ENCODE data around the gene FRMD1.

The FRMD1 gene

DNA sequence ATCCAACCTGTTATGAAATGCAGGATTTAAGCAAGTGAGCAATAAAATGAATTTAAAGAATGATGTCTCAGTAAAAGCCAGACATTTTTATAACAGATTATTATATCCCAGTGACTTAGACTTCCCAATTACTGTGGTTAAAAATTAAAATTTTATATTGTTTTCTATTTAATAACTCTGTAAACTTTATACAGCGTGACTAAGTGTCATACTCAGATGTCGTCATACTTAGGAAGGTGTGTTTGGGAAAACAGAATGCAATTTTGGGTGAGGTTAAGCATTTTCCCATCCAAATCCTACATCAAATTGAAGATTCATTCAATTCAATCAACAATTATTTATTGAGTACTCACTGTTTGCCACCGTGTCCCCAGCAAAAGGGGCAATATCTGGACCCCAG is 31.4 kb upstream of the FRMD1 start:
- DNase-seq: no peak

DNA sequence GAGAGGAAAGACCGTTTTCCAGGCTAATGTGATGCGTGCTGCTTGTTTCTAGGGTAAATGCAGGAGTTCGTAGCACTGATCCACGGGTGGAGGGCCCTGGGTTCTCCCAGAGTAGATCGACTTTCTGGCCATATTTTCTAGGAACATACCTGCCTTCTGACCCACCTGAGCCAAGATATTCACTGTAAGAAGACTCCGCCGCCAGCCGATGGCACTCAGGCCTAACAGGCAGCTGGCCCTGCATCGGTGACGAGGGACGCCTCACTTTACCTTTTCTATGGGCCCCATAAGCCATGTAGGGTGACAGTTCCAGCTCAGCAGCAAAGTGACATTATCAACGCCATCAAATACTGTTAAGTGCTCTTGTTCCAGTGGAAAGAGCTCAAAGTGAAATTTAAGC is 30.2 kb upstream of the FRMD1 start:
- no peak for DNase-seq

DNA sequence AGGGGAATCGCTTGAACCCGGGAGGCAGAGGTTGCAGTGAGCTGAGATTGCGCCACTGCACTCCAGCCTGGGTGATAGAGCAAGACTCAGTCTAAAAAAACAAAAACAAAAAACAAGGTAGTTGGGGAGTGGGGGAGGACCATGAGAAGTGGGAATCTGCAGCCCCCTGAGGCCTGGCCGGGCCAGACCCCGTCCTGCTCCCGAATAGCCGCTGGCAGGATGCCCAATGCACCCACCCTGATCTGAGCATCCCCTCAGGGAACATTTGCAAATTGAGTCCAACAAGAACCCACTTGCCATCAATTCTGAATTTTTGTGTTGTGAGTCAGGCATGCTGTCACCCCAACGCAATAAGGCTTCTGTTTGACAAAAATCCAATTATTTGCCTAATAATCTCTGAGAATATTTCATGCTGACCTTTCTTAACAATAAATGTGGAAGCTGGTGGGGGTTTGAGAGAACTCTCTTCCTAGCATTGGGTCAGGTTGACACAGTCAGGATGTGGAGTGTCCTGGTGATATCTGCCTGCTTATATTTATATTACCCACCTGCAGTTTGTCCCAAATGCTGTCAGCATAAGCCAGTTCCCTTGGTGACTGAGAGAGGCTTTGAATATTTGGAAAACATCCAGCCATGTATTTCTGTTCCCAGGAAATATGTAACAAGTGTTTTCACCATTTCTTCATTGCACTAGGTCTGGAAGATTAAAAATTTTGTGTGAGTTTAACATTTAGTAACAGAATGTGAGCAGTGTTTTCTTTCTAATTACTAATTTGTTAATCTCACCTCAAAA is 28.4 kb upstream of the FRMD1 start:
- DNase-seq: no peak

GRCh38 chr6:168106633-168107005 is 27.6 kb upstream of the FRMD1 start:
- DNase-seq: no peak

GRCh38 chr6:168105813-168106632 is 27.0 kb upstream of the FRMD1 start:
- DNase-seq: no peak

- no peak for DNase-seq
Observed at GRCh38 chr6:168104636-168105035, 25.6 kb upstream of the FRMD1 start.

DNA sequence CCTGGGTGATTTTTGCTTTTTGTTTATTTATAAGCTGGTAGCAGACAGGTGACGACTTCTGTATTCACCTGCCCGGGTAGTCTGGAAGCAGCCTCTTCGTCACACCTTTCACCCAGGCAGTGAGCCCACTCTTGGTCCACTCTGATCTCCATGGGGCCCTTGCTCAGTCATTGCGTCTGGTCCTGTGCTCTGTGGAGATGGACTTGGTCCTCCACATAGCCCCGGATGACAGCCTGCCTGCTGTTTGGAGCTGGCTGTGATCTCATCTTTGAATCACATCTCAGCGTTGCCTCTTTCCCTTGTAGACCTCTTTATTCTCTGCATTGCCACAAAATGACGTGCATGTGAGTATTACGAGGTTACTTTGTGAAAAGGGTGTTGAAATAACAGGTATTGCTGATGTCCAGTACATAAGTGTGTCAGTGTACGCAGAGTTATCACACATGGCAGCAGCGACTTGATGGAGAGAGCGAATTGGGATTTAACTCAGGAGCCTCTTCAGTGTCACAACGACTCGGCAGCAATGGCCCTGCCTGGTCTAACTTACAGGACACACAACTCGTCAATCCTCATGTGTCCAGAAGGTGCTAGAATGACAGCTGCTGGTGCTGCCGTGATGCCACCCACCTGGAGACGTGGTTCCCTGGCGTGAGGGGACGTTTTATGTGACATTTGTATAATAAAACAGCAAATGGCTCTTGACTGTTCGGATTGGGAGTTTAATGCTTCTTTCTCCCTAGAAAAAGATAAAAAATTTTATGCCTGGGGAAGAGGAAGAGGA is 24.2 kb upstream of the FRMD1 start:
- no peak for DNase-seq

DNA sequence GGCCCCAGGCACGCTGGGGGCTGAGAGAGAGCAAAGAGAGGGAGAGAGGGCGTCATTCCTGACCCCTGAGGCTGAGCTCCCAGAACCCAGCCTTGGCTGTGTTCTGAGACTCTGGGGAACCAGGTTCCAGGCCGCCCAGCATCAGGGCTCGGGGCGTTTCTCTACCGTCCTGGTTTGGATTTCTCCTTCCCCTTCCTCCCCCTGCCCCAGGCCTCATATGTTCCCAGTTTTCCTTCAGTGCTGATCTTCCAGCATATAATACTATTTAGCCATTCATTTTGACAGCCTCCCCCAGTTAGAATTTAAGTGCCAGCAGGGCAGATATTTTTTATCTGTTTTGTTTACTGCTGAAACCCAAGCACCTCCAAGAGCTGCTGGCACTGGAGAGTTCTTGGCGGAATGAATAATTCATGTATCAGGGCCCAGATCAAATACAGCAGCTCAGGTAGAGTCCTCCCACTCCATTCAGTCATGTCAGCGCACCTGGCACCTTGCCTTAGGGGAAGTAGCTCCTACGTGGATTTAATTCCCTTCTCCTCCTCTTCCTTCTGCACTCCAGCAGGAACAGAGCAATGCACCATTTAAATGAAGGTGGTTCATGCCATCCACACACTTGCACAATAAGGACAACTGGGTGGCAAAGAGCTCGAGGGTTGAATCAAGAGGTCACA is 23.4 kb upstream of the FRMD1 start:
- DNase-seq: no peak

DNA sequence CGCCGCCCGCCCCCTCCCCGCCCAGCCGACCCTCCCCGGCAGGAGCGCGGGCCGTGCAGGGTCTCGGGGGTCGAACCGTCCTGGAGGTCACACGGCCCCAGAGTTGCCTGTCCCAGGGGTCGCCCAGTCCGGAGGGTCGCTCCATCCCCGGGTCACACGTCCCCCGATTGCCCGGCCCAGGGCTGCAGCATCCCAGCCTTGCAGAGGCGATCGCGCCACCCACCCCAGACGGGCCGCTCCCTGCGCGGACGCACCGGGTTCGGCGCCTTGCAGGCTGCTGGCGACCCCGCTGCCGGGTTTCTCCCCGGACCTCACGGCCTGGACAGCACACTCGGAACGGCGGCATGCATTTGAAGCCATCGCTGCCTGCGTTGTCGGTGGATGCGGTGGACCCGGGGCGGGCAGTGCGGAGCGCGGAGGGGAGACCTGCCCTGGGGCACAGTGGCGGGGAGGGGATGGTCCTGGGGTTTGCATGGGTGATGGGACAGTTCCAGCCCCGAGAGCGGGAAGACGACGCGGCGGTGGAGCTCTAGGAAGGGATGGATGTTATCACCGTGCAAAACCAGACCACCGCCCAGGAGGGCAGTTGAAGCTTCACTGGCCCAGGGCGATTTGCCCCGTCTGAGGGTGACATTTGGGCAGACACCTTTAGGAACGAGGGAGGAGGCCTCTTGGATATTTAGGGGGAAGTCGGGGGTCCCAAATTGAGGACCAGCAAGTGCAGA is 22.7 kb upstream of the FRMD1 start:
- DNase-seq: no peak

DNA sequence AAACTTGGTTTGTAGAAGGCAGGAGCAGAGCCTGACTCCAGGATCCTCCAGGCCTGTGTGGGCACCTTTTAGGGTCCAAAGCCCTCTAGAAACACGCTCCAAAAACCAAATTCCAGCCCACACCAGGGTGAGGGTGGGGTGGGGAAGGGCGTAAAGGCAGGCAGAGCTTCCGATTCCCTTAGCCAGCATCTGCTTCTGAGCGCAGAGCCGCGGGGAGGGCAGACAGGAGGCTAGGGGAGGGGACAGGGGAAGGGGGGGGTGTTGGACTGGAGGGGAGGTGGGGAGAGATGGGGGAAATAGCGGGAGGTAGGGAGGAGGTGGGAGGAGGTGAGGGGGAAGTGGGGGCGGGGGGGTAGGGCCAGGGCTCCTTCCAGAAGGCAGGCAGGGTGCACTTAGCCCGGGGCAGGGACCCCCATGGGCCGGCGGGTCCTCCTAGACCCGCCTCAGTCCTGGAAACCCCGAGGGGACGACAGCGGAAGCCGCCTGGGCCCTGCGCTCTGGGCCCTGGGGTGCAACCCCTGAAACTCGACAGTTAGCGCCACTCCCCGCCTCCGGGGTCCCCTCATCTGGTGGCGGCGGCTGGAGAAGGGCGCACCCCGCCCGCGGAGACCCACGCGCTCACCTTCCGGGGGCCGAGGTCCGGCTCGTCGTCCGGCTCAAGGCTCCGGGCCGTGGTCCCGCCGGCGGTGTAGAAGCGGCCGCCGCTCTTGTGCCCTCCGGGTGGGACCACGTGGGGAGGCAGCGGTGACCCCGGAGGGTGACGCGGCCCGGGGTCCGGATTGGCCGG is 22.0 kb upstream of the FRMD1 start:
- DNase-seq: no peak

- DNase-seq: no peak
Observed at GRCh38 chr6:168100011-168100802, 21.2 kb upstream of the FRMD1 start.

GRCh38 chr6:168099201-168100010 is 20.4 kb upstream of the FRMD1 start:
- DNase-seq: no peak

DNA sequence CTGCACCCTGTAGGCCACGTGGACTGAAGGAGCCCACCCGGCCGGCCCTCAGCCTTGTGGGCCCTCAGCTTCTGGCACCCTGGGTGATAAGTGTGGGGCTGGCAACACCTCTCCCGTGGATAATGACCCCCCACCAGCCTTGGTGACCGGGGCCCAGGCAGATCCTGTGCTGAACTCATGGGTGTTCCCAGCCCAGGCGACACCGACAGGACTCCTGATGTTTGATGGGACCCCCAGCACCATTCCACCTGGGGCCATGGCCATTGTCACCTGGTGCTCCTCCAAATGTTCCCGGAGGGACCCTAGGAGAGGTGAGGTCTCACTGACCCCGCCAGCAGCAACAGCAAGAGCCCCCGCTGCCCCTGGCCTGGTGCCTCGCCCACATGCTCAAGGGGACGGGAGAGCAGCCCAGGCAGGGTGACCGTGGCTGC is 19.4 kb upstream of the FRMD1 start:
- no peak for DNase-seq

GRCh38 chr6:168097621-168098430 is 18.8 kb upstream of the FRMD1 start:
- no peak for DNase-seq

DNA sequence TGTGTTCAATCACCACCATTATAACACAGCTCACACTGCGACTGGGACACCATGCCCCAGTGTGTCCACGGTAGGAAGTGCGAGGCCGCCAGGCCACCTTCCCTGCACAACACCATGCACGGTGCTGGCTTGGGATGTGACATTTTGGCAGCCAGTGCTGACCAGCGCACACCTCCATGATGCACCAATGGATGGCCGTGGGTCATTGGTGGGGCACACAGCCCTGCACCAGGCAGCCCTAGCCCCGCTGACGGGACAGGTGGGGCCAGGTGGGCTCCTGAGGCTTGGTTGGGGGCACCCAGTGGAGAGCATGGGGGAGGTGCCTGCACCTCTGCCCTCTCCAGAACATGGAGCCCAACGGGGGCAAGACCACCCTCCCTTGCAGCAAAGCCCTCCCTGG is 18.2 kb upstream of the FRMD1 start:
- DNase-seq: no peak

DNA sequence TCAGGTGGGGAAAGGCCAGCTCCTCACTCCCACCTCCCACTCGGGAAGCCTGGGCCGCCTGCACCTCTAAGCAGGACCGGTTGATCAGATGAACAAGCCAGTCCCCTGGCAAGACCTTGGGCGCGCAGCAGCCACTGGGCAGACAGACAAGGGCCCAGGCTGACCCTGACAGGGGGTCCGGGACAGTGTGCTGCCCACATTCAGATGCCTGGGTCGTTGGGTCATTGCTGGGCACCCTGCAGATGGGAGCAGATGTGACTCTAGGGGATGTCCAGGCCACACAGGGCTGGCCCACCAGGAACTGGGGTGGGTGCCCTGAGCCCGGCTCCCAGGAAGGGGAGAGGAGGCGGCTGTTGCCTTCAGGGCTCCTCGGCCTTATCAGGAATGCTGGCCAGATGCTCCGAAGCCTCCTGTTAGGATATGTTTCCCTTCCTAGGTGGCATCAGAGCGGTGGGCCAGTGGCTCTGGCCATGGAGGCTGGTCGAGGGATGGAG is 17.3 kb upstream of the FRMD1 start:
- no peak for DNase-seq

GRCh38 chr6:168095716-168096250 is 16.8 kb upstream of the FRMD1 start:
- DNase-seq: no peak

DNA sequence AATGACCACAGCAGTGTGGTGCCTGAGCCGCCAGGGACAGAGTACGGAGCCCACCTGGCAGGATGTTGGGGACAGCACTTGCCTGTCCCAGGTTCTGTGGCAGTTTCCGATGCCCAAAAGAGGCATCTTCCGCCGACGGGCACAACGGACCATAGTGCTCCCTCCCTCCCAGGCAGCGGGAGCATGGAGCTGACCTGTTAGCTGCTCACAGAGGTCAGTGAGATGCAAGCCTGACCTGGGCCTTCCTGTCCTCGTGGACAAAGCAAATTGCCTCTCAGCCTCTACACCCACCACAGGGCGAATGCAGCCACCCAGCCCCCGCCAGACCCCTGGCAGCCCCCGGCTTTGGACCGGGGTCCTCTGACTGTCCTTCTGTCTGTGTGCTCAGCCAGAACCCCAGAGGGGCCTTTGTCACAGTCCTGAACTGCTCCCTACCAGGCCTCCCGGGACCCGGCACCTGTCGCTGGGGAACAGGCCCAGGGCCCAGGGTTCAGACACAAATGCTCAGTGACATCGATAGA is 16.2 kb upstream of the FRMD1 start:
- DNase-seq: no peak
